ENCODE data around the gene EMILIN1. TPM values are rescaled to one million over a fixed set of nuclear protein-coding genes. Genes with fewer than 3 reads are reported as not detected.

The EMILIN1 gene
- total RNA-seq, 1 experiment from 2014 or later, result 1.2 TPM

DNA sequence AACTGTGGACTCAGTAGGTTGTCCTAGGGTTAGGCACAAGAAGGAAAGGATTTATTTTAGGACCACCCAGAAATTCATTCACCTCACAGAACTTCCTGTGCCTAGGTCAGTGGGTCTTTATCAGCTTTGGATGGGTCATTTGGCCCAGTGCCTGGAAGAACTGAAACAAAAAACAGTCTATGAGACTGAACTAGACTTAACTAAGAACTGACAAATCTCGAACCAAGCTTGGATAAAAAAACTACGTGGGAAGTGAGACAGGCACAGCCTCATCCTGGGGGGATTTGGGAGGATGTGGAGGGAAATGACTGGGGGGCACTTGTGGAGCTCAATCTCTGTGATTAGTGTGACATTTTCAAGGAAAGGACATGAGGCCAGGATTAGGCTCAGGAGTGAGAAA lies 4.6 kb upstream of the EMILIN1 start:
- 0 out of 7 replicates have a peak overlapping the region, but pooled peaks of 1 of the 3 experiments have one; percentile 1 for H3K27ac Mint-ChIP-seq

More for the DNA sequence above, 4.6 kb upstream of the EMILIN1 start:
- no peak for DNase-seq
- peaks cover 2% of the 10 kb centered on the region for H3K79me1 ChIP-seq (ENCODE audit: insufficient read depth, low read depth, low read length, poor library complexity, severe bottlenecking)
- no peak overlapping the region for H3K4ac ChIP-seq (ENCODE audit: low read depth, low read length)
- H2BK120ac ChIP-seq (ENCODE audit: low read depth, low read length, poor library complexity, severe bottlenecking), result no peak overlapping the region
- H2BK12ac ChIP-seq (ENCODE audit: insufficient read length, low read depth, low read length), result no peak overlapping the region
- Mint-ChIP-seq H3K4me1 (peaks cover 24 to 32% of the 10 kb centered on the region in 2 experiments), H3K4me3 (no peak overlapping the region), H3K36me3 (ENCODE audit: insufficient read depth in 1 of 3, low read depth in 3 of 3) (peaks cover 9 to 21% (median 19%) of the 10 kb centered on the region in 3 experiments; a peak in 6 of 7 replicates), H3K27me3 (ENCODE audit: low read depth) (peaks cover 20% of the 10 kb centered on the region), H3K9me3 (no peaks in the 10 kb centered on the region; a peak in 1 of 5 replicates)
- no peak overlapping the region for H2AK5ac ChIP-seq (ENCODE audit: insufficient read length, low read length)
- no peak overlapping the region for H2AFZ ChIP-seq (ENCODE audit: low read length)
- WGBS (ENCODE audit: extremely low coverage, insufficient read length, low lambda C conversion rate), result no CpG with 5 or more reads among the region's 2 CpGs
- H3K23me2 ChIP-seq (ENCODE audit: insufficient read length, low read depth, low read length, poor library complexity, severe bottlenecking), result peaks cover 12% of the 10 kb centered on the region
- H4K8ac ChIP-seq (replicated peaks; ENCODE audit: insufficient read length, low read depth, low read length), result no peak overlapping the region
- no peak overlapping the region for H3K18ac ChIP-seq (ENCODE audit: insufficient read length, low read depth, low read length)
- H3K27me3 ChIP-seq (ENCODE audit: insufficient read depth, low read length), result no peaks in the 10 kb centered on the region
- H4K5ac ChIP-seq (ENCODE audit: insufficient read length, low read depth, low read length), result no peak overlapping the region
- H3T11ph ChIP-seq (ENCODE audit: low read length), result no peak overlapping the region
- H3K4me2 ChIP-seq (ENCODE audit: insufficient read depth, insufficient read length, low read length), result no peak overlapping the region
- peaks cover 5% of the 10 kb centered on the region; the same call in 1 of the 2 replicates for H3K79me2 ChIP-seq (ENCODE audit: insufficient read depth, low read length)
- no peaks in the 10 kb centered on the region for H3K4me1 ChIP-seq (ENCODE audit: insufficient read depth, low read length)
- no peak overlapping the region for H2BK20ac ChIP-seq (ENCODE audit: low read depth, low read length, poor library complexity, severe bottlenecking)
- no peak overlapping the region for H2BK5ac ChIP-seq (ENCODE audit: insufficient read length, low read length)
- H4K20me1 ChIP-seq (ENCODE audit: control insufficient read depth, insufficient read depth, insufficient read length), result no peaks in the 10 kb centered on the region
- H3K27ac ChIP-seq (ENCODE audit: insufficient read length, low read depth, low read length), result no peak overlapping the region
- H3K14ac ChIP-seq (ENCODE audit: insufficient read depth, low read length), result no peak overlapping the region
- no peak overlapping the region for H3K23ac ChIP-seq (ENCODE audit: insufficient read length, low read depth, low read length)
- no peaks in the 10 kb centered on the region for H3K9me3 ChIP-seq (ENCODE audit: control insufficient read depth, low read depth, low read length)
- H4K91ac ChIP-seq (ENCODE audit: insufficient read length, low read depth, low read length), result no peak overlapping the region
- H3K56ac ChIP-seq (ENCODE audit: insufficient read length, low read depth, low read length), result no peak overlapping the region
- no peak overlapping the region for H2BK15ac ChIP-seq (ENCODE audit: low read depth, low read length)
- H3K9ac ChIP-seq (ENCODE audit: extremely low read depth, insufficient read length, low read length), result no peak overlapping the region
- TF ChIP-seq, protein P1, sequence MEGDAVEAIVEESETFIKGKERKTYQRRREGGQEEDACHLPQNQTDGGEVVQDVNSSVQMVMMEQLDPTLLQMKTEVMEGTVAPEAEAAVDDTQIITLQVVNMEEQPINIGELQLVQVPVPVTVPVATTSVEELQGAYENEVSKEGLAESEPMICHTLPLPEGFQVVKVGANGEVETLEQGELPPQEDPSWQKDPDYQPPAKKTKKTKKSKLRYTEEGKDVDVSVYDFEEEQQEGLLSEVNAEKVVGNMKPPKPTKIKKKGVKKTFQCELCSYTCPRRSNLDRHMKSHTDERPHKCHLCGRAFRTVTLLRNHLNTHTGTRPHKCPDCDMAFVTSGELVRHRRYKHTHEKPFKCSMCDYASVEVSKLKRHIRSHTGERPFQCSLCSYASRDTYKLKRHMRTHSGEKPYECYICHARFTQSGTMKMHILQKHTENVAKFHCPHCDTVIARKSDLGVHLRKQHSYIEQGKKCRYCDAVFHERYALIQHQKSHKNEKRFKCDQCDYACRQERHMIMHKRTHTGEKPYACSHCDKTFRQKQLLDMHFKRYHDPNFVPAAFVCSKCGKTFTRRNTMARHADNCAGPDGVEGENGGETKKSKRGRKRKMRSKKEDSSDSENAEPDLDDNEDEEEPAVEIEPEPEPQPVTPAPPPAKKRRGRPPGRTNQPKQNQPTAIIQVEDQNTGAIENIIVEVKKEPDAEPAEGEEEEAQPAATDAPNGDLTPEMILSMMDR (conservative IDR thresholded peaks at IDR 0.05), result no peak

All from H9 (cell line).